Glomerular endothelial cell (primary cell): Measurements from ENCODE around the gene GZF1. TPM values are rescaled to one million over a fixed set of nuclear protein-coding genes. Genes with fewer than 3 reads are reported as not detected.

Experiments used
- DNase-seq: peaks from one replicate; pipeline ENCODE4 v3.0.0-alpha.2; 2011; ENCODE audit warnings: low read depth, low spot score; ENCODE audit errors: extremely low read depth
- total RNA-seq: library from RNA; depleted of rRNA; stranded (reverse); fragments of >200 nt; gene quantifications from 2 replicates; pipeline ENCODE4 v1.2.3, GENCODE V29; 2015

The GZF1 gene
- total RNA-seq, result 9.4 and 11.2 TPM in 2 replicates

- DNase-seq, result no peak
Measured at GRCh38 chr20:23361476-23362391, at the start of gene GZF1. Gene GZF1, plus strand, starts transcription at chr20:23362182. Its CDS starts 2,202 bp downstream, at chr20:23364384.

GRCh38 chr20:23313271-23313670 is 48.7 kb upstream of the GZF1 start:
- DNase-seq, result no peak

- no peak for DNase-seq
Measured at GRCh38 chr20:23314699-23315098, 47.3 kb upstream of the GZF1 start.

GRCh38 chr20:23315099-23315498 is 46.9 kb upstream of the GZF1 start:
- DNase-seq, result no peak

- DNase-seq, result no peak
Measured at GRCh38 chr20:23316626-23317025, 45.4 kb upstream of the GZF1 start.

- no peak for DNase-seq
Measured at GRCh38 chr20:23317081-23317480, 44.9 kb upstream of the GZF1 start.

DNA sequence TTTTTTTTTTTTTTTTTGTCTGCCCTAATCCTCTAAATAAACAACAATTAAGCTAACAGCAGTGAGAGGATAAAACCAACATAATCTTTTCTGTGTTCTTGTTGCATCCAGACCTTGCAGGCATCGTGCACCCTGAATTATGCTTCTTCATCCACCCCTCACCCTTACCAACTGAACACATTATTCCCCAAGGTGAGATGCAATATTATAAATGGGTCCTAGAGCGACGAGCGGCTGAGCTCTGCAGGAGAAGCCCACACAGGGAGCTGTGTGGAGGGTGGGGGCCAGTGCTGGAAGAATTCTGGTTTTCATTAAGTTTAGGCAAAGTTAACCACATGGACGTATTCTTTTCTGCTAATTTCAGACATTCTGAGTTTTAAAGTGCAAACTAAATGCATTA is 43.6 kb upstream of the GZF1 start:
- no peak for DNase-seq

GRCh38 chr20:23320317-23320716 is 41.7 kb upstream of the GZF1 start:
- no peak for DNase-seq

GRCh38 chr20:23325107-23325506 is 36.9 kb upstream of the GZF1 start:
- no peak for DNase-seq

- DNase-seq, result no peak
Measured at GRCh38 chr20:23326774-23327173, 35.2 kb upstream of the GZF1 start.

DNA sequence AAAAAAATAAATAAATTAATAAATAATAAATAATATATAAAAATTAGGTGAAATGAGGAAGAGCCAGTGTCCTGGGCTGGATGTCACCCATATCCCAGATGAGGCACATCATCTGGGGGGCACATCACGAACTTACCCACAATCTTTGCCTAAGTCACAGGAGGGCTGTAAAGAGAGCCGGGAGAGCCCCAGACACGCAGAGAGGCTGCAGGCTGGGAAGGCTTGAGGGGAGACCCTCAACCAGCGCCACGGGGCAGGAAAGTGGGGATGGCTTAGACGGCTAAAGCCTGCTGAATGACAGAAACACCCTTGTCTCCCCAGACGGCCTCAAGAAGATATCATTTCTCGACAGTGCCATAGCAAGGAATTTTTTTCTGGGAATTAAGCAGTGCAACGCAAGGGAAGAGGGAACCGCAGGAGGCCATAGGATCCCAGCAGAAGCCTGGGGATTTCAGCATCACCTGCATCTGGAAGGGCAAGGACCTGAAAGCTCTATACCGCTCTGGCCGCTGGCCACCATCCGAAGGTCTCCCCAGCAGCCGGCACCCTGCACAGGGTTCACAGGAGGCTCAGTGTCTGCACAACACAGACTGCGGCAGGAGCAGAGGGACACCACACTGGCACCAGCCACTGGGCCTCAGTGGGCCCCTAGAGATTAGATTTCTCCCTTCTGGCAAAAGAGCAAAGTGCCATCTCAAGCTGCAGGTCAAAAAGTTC is 34.2 kb upstream of the GZF1 start:
- DNase-seq, result no peak

DNA sequence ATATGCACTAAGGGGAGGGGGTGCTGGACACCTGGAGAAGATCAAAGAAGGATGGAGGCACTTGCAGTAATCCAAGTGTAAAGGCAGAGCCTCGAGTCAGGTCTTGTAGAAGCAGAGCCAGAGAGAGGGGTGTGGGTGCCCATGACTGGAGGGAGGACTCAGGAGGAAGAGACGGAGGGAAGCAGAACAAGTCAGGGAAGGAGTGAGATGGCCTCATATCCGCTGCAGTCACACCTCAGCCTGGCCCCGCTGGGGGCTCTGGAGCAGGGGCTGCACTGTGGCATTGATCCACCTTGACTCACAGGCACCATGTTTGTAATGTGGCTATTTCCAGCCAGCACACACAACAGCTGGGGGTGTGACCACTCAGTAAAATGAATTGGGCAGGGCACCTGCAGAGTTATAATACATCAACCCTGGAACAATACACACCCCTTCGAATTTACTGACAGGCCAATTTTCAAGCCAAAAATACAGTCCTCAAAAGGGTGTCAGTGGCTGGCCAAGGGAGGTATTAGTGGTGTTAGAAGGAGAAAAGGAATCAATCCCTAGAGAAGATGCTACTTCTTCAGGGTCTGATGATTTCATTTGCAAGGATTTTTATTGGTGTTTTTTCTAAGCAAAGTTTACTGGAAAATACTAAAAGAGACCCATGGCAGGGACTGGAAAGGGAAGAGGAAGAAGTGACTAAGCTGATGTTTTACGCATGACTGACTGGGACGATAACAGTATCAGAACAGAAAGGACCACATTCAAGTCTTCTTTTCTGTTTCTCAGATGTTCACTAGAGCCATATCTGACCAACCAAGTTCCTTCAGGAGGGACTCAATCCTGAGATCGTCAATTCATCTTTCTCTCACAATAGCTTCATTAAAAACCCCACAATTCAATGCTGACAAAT is 30.3 kb upstream of the GZF1 start:
- no peak for DNase-seq

DNA sequence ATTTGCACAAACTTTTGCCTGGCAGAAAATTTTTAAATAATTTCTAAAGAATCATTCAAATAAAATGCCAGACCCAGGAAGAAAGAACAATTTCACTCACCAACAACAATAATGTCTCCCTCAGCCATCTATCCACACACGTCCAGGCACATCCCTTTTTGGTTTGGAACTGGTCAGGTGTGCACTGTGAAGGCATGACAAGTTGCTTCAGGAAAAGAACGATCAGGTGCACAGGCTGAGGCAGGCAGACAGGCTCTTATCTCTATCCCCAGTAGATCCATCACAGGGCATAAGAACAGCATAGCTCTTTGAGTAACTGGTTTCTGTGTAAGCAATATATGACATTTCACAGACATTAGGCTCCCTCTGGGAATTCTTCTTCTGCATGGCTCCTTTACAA is 29.5 kb upstream of the GZF1 start:
- no peak for DNase-seq

DNA sequence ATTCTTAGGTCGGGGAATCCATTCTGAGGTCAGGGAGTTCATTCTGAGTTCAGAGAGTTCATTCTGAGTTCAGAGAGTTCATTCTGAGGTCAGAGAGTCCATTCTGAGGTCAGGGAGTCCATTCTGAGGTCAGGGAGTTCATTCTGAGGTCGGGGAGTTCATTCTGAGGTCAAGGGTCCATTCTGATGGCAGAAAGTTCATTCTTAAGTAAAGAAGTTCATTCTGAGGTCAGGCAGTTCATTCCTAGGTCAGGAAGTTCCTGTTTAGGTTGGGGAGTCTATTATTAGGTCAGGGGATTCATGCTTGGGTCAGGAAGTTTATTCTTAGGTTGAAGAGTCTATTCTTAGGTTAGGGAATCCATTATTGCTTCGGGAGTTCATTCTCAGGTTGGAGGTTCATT is 27.9 kb upstream of the GZF1 start:
- no peak for DNase-seq

DNA sequence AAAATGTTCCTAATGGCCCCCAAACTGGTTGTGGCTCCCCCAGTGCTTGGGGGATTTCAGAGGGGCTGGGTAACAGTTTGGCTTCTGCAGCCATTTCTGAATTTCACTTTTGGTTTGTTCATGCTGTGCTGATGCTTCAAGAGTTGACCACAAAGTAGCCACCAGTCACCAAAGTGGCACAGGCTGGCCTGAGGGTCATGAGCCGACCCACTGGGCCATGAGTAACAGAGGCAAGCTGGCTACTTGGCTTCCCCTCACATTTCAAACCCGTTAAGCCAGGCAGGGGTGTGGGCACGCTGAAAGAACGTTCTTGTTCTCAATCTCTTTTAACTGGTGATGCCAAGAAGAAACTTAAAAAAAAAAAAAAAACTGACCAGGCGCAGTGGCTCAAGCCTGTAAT is 26.5 kb upstream of the GZF1 start:
- no peak for DNase-seq

DNA sequence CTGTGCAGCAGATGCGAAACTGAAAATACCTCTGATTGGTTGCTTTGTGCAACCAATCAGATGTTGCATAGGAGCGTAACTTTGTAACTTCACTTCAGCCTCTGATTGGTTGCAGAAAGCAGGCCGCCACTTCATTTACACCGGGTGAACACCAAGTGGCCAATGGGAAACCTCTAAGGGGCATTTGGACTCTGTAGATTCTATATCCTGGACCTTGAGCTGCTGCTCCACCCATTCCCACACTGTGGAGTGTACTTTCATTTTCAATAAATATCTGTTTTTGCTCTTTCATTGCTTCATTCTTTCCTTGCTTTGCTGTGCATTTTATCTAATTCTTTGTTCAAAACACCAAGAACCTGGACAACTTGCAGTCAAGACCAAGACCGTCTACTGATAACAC is 25.5 kb upstream of the GZF1 start:
- no peak for DNase-seq

- DNase-seq, result no peak
Measured at GRCh38 chr20:23337312-23337711, 24.7 kb upstream of the GZF1 start.

GRCh38 chr20:23339986-23340385 is 22.0 kb upstream of the GZF1 start:
- DNase-seq, result no peak

DNA sequence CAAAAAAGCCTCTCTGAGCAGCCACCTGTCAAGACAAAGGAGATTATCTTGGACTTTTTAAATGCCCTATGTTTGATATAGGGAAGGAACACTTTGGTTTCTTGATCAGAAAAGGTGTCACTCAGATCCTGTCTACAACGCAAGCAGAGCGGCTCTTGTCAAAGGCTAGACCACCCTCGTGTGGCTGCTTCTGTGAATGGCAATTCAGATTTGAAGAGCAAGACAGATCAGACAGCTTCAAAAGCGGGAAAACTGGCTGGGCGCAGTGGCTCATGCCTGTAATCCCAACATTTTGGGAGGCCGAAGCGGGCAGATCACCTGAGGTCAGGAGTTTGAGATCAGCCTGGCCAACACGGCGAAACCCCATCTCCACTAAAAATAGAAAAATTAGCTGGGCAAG is 21.5 kb upstream of the GZF1 start:
- no peak for DNase-seq

DNA sequence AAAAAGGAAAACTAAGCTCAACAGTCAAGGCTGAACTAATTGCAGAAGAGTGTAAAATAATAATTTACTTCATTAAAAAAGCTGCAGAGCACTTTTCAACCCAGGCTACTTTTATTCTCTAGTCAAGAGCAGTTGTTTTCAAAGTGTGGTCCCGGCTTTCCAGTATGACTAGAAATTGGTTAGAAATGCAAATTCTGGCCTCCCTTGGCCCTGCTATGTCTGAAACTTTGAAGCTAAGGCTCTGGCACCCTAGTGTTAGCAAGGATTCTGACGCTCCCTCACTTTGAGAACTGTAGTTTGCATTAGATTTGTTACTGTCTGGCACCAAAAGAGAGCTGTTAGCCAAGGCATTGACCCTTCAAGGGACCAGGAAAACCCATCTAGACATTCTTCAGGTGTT is 20.9 kb upstream of the GZF1 start:
- DNase-seq, result no peak

- no peak for DNase-seq
Measured at GRCh38 chr20:23343590-23343989, 18.4 kb upstream of the GZF1 start.
